Keratinocyte (primary cell): ENCODE data around the gene NDUFS7. TPM values are rescaled to one million over a fixed set of nuclear protein-coding genes. Genes with fewer than 3 reads are reported as not detected.

ENCODE experiments used
- DNase-seq: peaks from one replicate; pipeline ENCODE4 v3.0.0-alpha.2; 2011; ENCODE audit warnings: low read depth, missing footprints, low spot score
- FAIRE-seq: peaks from 2 replicates; lab custom pipeline; 2011; peaks lifted over from hg19 to GRCh38; lab: Jason Lieb, UNC
- H2AFZ ChIP-seq: 2 replicates; pipeline ENCODE4 v1.6.0; 2012; ENCODE audit warnings: low read length, control low read depth, inconsistent platforms; ENCODE audit not compliant: control insufficient read depth
- H3K27ac ChIP-seq: 2 replicates; pipeline ENCODE4 v1.5.1; 2011; ENCODE audit warnings: low read length; ENCODE audit not compliant: control insufficient read depth, insufficient read depth
- H3K27me3 ChIP-seq: 3 replicates; pipeline ENCODE4 v1.6.0; 2011; ENCODE audit warnings: low read length; ENCODE audit not compliant: control insufficient read depth, insufficient read depth; ENCODE audit errors: extremely low read depth
- H3K36me3 ChIP-seq, 2 experiments: 2 replicates in 1 of 2; 3 replicates in 1 of 2; pipeline ENCODE4 v1.5.1; 2011; ENCODE audit warnings: low read length in 2 of 2, mild to moderate bottlenecking in 1 of 2; ENCODE audit not compliant: control insufficient read depth in 2 of 2, insufficient read depth in 2 of 2; ENCODE audit errors: extremely low read depth in 1 of 2
- H3K4me1 ChIP-seq: 3 replicates; pipeline ENCODE4 v1.5.1; 2011; ENCODE audit warnings: low read length; ENCODE audit not compliant: control insufficient read depth, insufficient read depth; ENCODE audit errors: extremely low read depth
- H3K4me2 ChIP-seq: 3 replicates; pipeline ENCODE4 v1.6.0; 2011; ENCODE audit warnings: low read depth, low read length; ENCODE audit not compliant: control insufficient read depth, insufficient read depth; ENCODE audit errors: extremely low read depth
- H3K4me3 ChIP-seq, 3 experiments: fragments of 200-600 bp in 1 of 3; sonication (generic) in 1 of 3; 2 replicates in 2 of 3; 3 replicates in 1 of 3; pipeline ENCODE4 v1.5.1; 2011 to 2016; ENCODE audit warnings: low read length in 3 of 3, mild to moderate bottlenecking in 3 of 3, control low read depth in 2 of 3, inconsistent platforms in 1 of 3, low read depth in 1 of 3, mixed read lengths in 1 of 3, mixed run types in 1 of 3, moderate library complexity in 1 of 3; ENCODE audit not compliant: control insufficient read depth in 2 of 3, insufficient read depth in 2 of 3; ENCODE audit errors: extremely low read depth in 1 of 3
- H3K79me2 ChIP-seq: 2 replicates; pipeline ENCODE4 v1.6.0; 2012; ENCODE audit warnings: low read length; ENCODE audit not compliant: control insufficient read depth, insufficient read depth
- H3K9ac ChIP-seq: 3 replicates; pipeline ENCODE4 v1.6.0; 2011; ENCODE audit warnings: low read length; ENCODE audit not compliant: control insufficient read depth, insufficient read depth; ENCODE audit errors: extremely low read depth
- H3K9me1 ChIP-seq: 3 replicates; pipeline ENCODE4 v1.6.0; 2011; ENCODE audit warnings: low read length; ENCODE audit not compliant: control insufficient read depth, insufficient read depth; ENCODE audit errors: extremely low read depth
- H3K9me3 ChIP-seq: 2 replicates; pipeline ENCODE4 v1.5.1; 2012; ENCODE audit warnings: low read depth, low read length; ENCODE audit not compliant: control insufficient read depth
- H4K20me1 ChIP-seq: 3 replicates; pipeline ENCODE4 v1.6.0; 2011; ENCODE audit warnings: low read length; ENCODE audit not compliant: control insufficient read depth, insufficient read depth; ENCODE audit errors: extremely low read depth
- EZH2 ChIP-seq: IDR thresholded peaks from one replicate; pipeline ENCODE4 v1.6.1; 2012; ENCODE audit warnings: inconsistent platforms, mild to moderate bottlenecking, low read length, moderate library complexity
- dilution Hi-C: fragments of 300-500 bp; cut with MboI; formaldehyde crosslinking; loops from one replicate; pipeline ENCODE4 v1.7.0; 2020; ENCODE audit warnings: low sequenced_read_pairs; ENCODE audit not compliant: extremely low pct_ligation_motif_present
- polyA plus RNA-seq, 5 experiments: library from polyadenylated mRNA; depleted of rRNA in 3 of 5; stranded (reverse) in 3 of 5; stranded (forward) in 1 of 5; unstranded in 1 of 5; fragments of >200 nt; gene quantifications; 1 replicate in 1 of 5; 2 replicates in 3 of 5; 3 replicates in 1 of 5; pipeline versions ENCODE4 v1.2.1 to v1.2.3, GENCODE V29; 2011 to 2012; ENCODE audit warnings: missing spikeins in 2 of 5, low read depth in 1 of 5, low replicate concordance in 1 of 5
- TF ChIP-seq, protein P1 (sequence below), 3 experiments: IDR thresholded peaks in 1 of 3; conservative IDR thresholded peaks in 1 of 3; optimal IDR thresholded peaks in 1 of 3; 2 replicates in 2 of 3; 3 replicates in 1 of 3; pipeline versions ENCODE3 to v1.5.1; 2011; ENCODE audit warnings: low read length in 3 of 3, mild to moderate bottlenecking in 3 of 3, moderate library complexity in 2 of 3, control low read depth in 1 of 3, inconsistent platforms in 1 of 3; ENCODE audit not compliant: insufficient read depth in 2 of 3; ENCODE audit errors: extremely low read depth in 1 of 3

NDUFS7 gene
- polyA plus RNA-seq, 1 donor (not counting 4 experiments of a cell fraction or from before 2014, with no cell fraction given) = 23.2 TPM

DNA sequence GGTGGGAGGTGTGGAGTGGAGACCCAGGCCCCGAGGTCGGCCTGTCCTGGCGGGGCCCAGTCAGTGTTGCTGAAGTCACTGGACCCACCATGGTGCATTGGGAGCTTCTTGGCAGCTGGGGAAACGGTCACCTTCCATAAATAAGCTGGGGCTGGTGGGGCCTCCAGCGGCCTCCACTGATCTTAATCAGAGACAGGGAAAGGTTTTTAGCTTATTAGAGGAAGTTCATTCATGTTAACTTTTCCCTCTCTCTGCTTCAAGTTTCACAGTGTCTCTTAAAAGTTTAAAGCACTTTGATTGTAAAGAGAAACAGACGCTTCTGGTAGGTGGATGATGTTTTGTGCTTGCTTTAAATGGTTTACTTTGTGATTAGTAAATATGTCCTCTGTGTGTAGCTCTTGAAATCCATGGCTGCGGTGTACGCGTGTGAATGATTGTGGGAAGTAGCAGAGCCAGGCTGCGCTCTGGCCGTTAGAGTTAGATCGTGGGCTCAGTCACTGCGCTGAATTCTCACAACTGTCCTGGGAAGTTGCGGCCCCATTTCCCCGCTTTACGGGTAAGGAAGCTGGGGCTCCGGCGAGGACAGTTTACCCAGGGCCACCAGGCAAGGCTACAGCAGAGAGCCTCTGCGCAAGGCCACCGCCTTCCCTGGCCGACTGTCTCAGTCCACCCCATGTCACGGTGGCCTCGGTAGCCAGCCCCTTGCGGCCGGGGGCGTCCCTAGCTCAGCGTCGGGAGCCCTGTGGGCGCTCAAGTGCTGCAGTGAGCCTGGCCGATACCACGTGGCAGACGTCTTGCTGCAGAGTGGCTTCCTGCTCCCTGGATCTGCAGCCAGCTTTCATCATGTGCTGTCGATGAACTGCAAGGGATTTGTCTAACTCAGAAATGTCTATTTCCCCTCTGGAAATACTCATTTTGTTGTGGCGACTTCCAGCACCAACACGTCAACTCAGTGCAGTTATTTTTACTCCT, 16.5 kb upstream of the NDUFS7 start:
- no peaks in the 10 kb centered on the region for H3K4me1 ChIP-seq
- FAIRE-seq (no peak), DNase-seq (no peak)
- H3K9ac ChIP-seq = no peak overlapping the region
- no peak overlapping the region for H3K4me3 ChIP-seq
- H3K79me2 ChIP-seq = no peaks in the 10 kb centered on the region
- TF ChIP-seq, protein P1, sequence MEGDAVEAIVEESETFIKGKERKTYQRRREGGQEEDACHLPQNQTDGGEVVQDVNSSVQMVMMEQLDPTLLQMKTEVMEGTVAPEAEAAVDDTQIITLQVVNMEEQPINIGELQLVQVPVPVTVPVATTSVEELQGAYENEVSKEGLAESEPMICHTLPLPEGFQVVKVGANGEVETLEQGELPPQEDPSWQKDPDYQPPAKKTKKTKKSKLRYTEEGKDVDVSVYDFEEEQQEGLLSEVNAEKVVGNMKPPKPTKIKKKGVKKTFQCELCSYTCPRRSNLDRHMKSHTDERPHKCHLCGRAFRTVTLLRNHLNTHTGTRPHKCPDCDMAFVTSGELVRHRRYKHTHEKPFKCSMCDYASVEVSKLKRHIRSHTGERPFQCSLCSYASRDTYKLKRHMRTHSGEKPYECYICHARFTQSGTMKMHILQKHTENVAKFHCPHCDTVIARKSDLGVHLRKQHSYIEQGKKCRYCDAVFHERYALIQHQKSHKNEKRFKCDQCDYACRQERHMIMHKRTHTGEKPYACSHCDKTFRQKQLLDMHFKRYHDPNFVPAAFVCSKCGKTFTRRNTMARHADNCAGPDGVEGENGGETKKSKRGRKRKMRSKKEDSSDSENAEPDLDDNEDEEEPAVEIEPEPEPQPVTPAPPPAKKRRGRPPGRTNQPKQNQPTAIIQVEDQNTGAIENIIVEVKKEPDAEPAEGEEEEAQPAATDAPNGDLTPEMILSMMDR (optimal IDR thresholded peaks at IDR 0.05 in 1 of 3, IDR thresholded peaks at IDR 0.05 in 1 of 3, conservative IDR thresholded peaks at IDR 0.05 in 1 of 3; ENCODE audit: extremely low read depth in 1 of 3, insufficient read depth in 2 of 3, low read length in 3 of 3) = no peak
- no peak for TF ChIP-seq EZH2
- no peaks in the 10 kb centered on the region for H3K27me3 ChIP-seq
- no peak overlapping the region for H2AFZ ChIP-seq
- H4K20me1 ChIP-seq = no peaks in the 10 kb centered on the region
- no peaks in the 10 kb centered on the region for H3K9me1 ChIP-seq
- no peaks in the 10 kb centered on the region for H3K9me3 ChIP-seq
- dilution Hi-C loops = no loop called here
- no peak overlapping the region for H3K4me2 ChIP-seq
- H3K36me3 ChIP-seq = peaks cover 18 to 20% of the 10 kb centered on the region in 2 experiments
- no peak overlapping the region for H3K27ac ChIP-seq

DNA sequence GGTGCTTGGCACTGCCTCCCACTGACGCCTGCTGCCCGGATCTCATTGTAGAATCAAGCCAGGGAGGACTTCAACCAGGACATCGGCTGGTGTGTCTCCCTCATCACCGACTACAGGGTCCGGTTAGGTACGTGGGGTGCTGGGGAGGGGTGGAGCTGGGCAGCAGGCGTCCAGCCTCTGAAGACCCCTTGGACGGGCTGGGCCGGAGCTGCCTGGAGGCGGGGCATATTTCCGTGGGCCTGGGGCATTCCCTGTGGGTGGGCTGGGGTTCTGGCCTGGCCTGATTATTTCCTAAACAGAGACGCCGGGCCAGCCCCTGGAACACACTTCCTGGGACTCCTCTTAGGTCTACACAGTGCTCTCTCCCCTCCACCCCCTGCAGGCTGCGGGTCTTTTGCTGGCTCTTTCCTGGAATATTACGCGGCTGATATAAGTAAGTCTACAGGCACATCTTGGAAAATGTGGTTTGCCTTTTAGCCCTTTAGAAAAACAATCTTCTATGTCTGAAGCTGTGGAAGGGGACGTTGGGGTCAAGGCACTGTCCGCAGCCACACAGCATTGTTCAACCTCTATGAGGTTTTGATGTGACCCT, 14.4 kb upstream of the NDUFS7 start:
- Histone ChIP-seq H2AFZ (no peak overlapping the region), H3K4me3 (no peak overlapping the region), H3K9ac (no peak overlapping the region), H3K27me3 (no peaks in the 10 kb centered on the region), H3K79me2 (no peaks in the 10 kb centered on the region), H3K4me2 (no peak overlapping the region), H3K4me1 (no peaks in the 10 kb centered on the region), H3K27ac (no peak overlapping the region), H3K9me1 (no peaks in the 10 kb centered on the region), H3K9me3 (no peaks in the 10 kb centered on the region), H3K36me3 (peaks cover 14% of the 10 kb centered on the region in 2 experiments), H4K20me1 (no peaks in the 10 kb centered on the region)
- no peak for DNase-seq
- dilution Hi-C loops = no loop called here
- TF ChIP-seq, protein P1 (optimal IDR thresholded peaks at IDR 0.05 in 1 of 3, IDR thresholded peaks at IDR 0.05 in 1 of 3, conservative IDR thresholded peaks at IDR 0.05 in 1 of 3; ENCODE audit: extremely low read depth in 1 of 3, insufficient read depth in 2 of 3, low read length in 3 of 3) = no peak
- no peak for TF ChIP-seq EZH2
- FAIRE-seq = no peak
